Stimulated activated CD8-positive, alpha-beta memory T cell treated with anti-CD3 and anti-CD28 coated beads, Interleukin-7, amount 100 ng/mL, for 24 hours (primary cell): ENCODE measurements around the gene ZC3H10.
"Not testable (repeated sequence)": the region's sequence is repeated elsewhere in the genome, so short reads cannot be mapped to it uniquely, and the experiment has no call there.

Source experiments
- DNase-seq: peaks from one replicate; pipeline ENCODE4 v3.0.0-alpha.2; 2020; ENCODE audit warnings: low read depth

Gene ZC3H10, protein sequence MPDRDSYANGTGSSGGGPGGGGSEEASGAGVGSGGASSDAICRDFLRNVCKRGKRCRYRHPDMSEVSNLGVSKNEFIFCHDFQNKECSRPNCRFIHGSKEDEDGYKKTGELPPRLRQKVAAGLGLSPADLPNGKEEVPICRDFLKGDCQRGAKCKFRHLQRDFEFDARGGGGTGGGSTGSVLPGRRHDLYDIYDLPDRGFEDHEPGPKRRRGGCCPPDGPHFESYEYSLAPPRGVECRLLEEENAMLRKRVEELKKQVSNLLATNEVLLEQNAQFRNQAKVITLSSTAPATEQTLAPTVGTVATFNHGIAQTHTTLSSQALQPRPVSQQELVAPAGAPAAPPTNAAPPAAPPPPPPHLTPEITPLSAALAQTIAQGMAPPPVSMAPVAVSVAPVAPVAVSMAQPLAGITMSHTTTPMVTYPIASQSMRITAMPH

DNA sequence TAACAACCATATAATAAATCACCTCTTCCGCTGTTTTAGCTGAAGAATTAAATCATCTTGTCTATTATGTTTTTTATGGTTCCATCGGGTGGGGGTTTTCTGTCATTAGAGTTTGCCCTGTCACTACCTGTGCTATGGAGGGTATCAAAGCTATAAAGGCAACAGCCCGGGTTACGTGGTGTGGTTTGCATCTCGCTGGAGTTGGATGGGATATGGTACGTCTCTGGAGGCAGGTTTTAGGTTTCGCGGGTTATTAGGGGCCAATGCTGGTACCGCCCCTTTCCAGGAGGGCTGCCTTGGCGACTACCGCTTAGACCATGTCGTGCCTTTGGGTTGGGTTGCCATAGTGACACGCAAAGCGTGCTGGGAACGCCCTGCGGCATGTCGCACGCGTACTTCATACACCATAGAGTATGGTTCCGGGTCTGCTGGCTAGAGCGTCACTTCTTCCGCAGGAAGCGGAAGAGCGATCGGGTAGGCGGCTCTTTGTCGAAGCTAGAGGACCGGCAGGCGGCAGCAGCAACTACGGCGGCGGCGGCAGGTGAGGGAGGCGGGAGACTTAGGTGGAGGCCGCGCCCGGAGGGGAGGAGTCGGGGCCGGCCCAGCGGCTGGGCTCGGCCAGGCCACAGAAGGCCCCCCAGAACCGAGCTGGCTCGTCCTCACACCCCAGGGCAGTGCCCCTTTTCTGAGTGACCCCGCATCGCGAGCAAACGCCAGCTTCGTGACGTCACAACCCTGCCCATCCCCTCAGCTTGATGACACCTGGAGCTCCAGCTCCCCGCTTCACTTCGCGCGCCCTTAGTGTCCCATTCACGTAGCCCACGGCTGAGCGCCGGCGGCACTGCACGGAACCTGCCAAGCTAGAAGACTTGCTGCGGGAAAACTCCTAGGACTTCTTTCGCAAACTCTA is at the start of gene ZC3H10:
TSS of gene ZC3H10 (plus strand) at position 489 of the 910 bp plus-strand sequence. CDS start 2,297 bp downstream, outside the sequence.
- peak; percentile 98 for DNase-seq

DNA sequence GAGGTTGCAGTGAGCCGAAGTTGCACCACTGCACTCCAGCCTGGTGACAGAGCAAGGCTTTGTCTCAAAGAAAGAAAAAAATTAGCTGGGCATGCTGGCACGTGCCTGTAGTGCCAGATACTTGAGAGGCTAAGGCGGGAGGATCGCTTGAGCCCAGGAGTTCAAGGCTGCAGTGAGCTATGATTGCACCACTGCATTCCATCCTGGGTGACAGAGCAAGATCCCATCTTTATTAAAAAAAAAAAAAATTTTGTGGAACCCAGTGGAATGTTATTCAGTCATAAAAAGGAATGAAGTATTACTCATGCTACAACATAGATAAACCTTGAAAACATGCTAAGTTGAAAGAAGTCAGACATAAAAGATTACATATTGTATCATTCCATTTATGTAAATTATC is 46.4 kb upstream of the ZC3H10 start:
- no peak for DNase-seq

DNA sequence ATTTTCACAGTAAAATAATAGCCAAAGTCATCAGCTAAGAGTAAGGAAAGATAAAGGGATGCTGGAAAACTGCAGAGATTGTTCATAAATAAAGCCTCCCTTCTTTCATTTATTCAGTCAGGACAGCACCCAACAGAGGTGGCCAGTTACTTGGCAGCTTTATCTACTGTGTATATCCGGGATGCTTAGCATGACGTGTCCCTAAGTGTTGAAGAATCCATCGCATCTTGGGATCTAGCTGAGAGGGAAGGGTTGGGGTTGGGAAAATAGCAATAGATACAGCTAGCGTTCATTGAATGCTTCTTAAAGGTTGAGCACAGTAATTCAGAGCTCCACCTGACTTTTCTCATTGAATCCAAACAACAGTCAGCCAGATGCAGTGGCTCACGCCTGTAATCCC is 43.7 kb upstream of the ZC3H10 start:
- no peak for DNase-seq

DNA sequence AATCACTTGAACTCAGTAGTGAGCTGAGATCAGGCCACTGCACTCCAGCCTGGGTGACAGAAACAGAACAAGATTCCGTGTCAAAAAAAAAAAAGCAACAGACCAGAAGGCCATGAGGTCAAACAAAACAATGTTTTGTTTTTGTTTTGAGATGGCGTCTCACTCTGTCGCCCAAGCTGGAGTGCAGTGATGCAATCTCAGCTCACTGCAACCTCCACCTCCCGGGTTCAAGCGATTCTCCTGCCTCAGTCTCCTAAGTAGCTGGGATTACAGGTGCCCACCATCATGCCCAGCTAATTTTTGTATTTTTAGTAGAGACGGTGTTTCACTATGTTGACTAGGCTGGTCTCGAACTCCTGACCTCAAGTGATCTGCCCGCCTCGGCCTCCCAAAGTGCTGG is 40.1 kb upstream of the ZC3H10 start:
- not testable (repeated sequence) for DNase-seq

DNA sequence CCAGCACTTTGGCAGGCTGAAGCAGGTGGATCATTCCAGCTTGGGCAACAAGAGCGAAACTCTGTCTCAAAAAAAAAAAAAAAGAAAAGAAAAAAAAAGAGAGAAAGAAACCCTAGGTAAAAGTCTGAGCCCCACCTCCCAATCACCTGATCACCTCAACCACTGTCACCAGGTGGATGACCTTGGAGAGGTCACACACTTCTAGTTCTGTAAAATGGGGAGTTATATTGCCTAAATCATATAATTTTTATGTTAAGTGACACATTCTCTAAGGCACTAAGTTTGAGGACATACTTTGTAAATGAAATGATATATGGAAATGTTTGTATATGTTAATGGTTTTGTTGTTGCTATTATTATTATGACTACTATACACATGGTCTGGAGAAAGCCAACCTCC is 39.6 kb upstream of the ZC3H10 start:
- DNase-seq: no peak

DNA sequence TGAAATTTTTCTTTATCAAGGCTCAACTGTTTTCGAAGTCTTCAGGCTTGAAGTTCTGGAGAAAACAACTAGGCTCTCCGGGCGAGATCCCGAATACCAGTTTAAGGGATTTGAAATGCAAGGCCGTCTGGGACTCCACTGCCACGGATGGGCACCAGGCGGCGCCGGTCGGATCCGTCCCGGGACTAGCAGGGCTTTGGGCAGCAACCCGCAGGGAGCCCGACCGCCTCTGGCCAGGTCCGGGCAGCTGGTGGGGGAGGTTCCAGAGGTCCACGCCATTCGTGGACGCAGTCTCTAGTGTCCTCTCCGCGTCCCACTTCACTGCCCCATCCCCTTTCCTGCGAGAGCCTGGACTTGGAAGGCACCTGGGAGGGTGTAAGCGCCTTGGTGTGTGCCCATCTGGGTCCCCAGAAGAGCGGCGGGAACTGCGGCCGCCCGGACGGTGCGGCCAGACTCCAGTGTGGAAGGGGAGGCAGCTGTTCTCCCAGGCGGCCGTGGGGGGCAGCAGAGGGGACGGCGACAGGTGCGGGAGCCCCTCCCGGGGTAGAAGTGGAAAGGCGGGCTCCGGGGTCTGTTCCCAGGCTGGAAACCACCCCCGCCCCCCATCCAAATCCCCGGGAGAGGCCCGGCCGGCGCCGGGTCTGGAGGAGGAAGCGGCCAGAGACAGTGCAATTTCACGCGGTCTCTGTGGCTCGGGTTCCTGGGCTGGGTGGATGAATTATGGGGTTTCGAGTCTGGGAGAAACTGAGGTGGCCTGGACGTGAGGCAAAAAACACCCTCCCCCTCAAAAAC is 38.9 kb upstream of the ZC3H10 start:
- no peak for DNase-seq

DNA sequence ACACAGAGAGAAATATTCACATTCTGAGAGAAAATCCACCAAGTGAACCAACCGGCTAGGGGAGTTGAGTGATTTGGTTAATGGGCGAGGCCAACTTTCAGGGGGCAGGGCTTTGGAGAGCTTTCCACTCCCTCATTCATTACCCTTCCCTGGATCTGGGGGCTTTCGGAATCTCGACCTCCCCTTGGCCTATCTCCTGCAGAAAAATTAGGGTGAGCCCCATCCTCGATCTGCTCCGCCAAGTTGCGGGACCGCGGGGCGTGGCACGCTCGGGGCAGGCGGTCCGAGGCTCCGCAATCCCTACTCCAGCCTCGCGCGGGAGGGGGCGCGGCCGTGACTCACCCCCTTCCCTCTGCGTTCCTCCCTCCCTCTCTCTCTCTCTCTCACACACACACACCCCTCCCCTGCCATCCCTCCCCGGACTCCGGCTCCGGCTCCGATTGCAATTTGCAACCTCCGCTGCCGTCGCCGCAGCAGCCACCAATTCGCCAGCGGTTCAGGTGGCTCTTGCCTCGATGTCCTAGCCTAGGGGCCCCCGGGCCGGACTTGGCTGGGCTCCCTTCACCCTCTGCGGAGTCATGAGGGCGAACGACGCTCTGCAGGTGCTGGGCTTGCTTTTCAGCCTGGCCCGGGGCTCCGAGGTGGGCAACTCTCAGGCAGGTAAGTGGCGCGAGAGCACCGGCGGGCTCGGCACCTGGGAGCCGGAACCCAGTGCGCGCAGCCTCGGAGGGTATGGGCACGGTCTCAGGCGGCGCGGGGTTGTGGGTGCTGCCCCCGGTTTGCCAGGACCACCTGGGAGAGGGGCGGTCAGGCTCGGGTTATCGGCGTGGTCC is 38.1 kb upstream of the ZC3H10 start, which contains the start of gene ERBB3:
TSS of gene ERBB3 (plus strand) at position 443 of the 833 bp plus-strand sequence. CDS start at position 579, 136 bp downstream.
- peak; percentile 36 for DNase-seq

DNA sequence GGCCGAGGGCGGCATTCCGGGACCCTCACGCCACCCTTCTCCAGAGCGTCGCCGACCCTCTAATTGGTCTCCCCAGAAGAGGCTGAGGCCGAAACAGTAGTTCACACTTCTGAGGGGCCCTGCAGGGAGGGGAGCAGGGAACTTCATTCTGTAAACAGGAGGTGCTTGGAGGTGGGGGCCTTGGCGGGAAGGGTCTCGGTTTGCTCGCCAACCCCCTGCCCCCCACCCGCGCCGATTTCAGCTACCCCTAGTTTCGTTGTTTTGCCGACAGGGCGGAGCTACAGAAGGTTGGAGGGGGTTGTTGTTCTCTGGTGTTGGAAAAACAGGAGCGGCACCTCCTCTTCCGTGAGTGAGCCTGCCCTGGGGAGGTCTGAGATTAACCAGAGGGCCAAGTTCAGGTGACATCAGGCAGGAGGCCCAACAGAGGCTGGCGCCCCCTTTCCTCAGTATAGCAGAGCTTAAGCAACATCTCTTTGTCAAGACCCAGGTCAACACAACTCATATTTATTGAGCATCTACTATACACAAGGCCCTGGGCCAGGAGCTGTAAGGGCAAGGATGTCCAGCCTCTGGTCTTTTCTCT is 37.4 kb upstream of the ZC3H10 start:
- no peak for DNase-seq

DNA sequence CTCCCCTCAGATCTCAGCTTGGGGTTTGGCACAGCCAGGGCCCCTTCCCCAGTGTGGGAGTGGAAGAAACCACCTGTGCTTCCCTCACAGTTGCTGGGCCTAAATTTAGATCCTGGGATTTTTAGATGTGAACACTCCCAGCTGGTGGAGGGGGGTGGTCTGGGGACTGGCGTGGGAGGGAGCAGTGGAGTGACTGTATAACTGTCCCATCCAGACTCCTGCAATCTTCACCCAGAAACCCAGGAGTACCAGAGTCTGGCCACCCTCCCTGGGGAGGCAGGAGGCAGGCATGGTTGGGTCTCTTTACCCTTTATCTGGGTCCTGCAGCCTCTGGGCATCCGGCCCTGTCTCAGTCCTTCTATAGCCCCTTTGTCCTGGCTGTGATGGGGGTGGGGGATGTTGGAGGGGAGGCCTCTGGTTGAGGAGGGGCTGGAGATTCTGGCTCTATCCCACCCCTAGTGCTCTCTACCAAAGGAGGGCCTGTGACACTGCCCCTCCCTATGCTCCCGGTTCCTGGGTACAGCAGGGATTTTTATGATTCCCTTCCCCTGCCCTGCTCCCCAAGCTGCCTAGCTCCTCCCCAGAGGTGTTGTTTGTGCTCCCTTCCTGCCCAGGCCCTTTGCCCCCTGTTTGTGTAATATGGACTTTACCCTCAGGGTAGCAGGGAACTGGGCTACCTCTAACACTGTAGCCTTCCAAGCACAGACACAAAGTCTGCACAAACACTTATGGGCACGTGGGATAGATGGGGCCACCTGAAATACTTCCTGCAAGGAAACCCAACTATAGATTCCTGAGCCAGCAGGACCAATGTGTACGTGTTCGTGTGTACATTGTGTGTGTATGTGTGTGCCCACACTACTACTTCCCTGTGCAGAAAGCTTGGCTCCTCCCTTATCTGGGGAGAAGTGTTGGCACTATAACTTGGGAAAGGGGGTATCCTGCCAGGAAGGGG is 36.4 kb upstream of the ZC3H10 start:
- no peak for DNase-seq

DNA sequence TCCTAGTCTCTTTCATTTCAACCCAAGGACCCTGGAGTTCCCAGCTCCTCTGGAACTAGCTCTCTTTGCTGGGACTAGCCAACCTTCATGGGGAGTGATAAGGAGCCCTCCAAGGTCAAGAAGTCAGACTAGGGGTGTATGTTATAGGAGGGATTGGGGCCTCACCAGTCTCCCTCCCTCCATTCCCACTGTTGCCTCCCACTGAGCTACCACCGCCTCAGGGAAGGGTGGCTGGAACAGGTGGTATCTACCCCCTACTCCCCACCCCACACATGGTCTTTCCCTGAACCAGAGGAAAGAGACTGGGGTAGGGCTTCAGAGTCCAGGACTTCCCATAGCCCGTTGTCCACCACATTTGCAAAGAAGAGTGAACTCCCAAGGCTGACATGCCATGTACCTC is 35.7 kb upstream of the ZC3H10 start:
- DNase-seq: no peak

DNA sequence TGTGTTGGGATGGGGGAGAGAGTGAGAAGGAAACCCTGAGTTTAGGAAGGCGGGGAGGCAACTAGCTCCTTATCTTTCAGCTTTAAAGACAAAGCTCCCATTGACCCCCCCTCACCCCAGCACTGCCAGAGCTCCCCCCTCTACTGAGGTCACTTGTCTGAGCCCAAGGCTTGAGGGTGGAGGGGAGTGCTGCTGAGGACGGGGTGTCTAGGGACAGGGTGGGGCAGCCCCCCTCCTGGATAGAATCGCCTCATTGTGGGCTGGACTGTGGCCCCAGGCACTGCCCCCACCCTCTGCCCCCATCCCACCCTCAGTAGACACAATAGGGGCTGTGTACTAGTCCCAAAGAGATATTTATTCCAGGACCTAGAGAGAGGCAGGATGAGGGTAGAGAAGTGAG is 35.1 kb upstream of the ZC3H10 start:
- no peak for DNase-seq

DNA sequence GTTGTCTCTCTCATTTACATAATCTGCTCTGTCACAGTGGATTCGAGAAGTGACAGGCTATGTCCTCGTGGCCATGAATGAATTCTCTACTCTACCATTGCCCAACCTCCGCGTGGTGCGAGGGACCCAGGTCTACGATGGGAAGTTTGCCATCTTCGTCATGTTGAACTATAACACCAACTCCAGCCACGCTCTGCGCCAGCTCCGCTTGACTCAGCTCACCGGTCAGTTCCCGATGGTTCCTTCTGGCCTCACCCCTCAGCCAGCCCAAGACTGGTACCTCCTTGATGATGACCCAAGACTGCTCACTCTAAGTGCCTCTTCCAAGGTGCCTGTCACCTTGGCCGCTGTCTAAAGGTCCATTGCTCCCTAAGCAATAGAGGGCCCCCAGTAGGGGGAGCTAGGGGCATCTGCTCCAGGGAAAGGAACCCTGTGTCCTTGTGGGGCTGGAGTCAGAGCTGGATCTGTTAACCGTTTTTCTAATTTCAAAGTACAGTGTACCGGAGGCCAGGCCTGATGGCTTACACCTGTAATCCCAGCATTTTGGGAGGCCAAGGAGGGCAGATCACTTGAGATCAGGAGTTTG is 33.0 kb upstream of the ZC3H10 start:
- no peak for DNase-seq

DNA sequence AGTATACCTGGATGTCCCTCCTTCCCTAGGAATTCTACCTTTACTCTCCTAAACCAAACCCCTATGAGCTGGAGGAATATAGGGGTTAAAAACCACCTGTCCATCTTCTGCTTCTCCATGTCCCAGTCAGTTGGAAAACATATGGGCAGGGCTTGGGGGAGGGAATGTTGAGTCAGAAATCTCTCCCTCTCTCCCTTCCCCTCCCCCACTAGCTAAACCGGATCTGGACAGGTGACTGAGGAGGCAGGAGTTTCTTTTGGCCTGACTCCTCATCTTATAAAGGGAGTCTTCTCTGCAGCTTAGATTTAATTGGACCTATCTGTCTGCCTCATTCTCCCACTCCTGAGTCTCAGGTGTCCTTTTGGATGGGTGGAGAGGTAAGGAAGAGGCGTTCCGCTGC is 32.0 kb upstream of the ZC3H10 start:
- DNase-seq: no peak

DNA sequence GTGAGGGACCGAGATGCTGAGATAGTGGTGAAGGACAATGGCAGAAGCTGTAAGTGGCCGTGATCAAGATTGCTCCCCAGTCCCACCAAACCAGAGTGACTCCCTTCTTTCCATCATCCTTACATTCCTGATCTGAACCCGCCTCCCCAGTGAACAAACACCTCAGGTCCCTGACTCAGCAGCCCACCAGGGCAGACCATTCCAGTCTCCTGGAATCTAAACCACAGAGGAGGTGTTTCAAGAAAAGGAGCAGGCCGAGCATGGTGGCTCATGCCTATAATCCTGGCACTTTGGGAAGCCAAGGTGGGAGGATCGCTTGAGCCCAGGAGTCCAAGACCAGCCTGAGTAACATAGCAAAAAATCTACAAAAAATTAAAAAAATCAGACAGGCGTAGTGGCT is 31.5 kb upstream of the ZC3H10 start:
- DNase-seq: no peak

DNA sequence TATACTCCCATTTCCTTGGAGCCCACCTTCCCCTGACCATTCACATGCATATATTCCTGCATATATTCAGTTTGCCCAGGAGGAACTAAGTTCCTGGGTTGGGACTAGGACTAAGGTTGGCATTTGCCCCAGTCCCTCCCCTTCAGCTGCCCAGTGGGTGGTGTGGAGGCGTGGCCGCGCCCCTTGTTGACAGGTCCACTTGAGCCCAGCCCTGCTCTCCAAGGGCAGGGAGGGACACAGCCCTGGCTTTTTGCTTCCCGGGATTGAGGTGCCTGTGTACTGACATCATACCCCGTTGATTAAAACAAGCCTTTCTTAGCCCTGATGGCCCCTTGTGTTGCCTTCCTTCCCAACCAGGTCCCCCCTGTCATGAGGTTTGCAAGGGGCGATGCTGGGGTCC is 30.8 kb upstream of the ZC3H10 start:
- DNase-seq: no peak

DNA sequence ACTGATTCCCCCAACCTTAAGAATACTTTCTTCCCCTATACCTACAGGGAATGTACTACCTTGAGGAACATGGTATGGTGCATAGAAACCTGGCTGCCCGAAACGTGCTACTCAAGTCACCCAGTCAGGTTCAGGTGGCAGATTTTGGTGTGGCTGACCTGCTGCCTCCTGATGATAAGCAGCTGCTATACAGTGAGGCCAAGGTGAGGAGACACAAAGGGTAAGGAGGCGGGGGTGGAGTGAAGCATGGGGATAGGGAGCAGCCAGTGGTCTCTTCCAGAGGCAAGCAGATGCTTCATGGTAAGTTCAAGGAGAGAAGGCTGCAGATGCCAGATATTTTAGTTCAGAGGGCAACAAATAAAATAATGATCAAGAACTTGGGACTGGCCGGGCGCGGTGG is 20.3 kb upstream of the ZC3H10 start:
- DNase-seq: no peak

DNA sequence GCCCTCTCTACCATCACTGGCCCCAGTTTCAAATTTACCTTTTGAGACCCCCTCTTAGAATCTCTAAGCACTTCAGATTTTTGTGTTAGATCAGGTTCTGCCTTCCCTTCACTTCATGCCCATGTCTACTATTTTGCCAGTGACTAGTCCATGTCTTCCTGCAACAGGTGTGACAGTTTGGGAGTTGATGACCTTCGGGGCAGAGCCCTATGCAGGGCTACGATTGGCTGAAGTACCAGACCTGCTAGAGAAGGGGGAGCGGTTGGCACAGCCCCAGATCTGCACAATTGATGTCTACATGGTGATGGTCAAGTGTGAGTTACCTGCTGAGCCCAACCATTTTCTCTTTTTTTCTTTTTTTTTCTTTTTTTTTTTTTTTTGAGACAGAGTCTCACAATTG is 19.5 kb upstream of the ZC3H10 start:
- no peak for DNase-seq

DNA sequence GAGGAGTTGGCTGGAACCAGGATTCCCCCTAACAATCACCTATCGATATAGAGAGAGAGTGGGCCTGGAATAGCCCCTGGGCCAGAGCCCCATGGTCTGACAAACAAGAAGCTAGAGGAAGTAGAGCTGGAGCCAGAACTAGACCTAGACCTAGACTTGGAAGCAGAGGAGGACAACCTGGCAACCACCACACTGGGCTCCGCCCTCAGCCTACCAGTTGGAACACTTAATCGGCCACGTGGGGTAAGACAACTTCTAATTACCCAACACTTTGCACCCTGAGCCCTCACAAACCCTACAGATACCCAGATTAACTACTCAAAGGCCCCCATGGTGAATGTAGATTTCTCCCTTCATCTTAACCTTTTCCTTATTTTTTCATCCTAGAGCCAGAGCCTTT is 18.3 kb upstream of the ZC3H10 start:
- DNase-seq: no peak

DNA sequence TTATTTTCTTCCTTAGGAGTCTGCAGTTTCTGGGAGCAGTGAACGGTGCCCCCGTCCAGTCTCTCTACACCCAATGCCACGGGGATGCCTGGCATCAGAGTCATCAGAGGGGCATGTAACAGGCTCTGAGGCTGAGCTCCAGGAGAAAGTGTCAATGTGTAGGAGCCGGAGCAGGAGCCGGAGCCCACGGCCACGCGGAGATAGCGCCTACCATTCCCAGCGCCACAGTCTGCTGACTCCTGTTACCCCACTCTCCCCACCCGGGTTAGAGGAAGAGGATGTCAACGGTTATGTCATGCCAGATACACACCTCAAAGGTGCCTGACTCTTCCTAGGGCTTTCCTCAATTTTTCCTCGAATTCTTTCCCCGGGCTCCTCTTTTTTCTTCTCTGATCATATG is 17.0 kb upstream of the ZC3H10 start:
- no peak for DNase-seq
